HEK293T (cell line): Measurements from ENCODE around the gene ARRB1.

Experiments used
- CTCF ChIA-PET: fragments of 350-600 bp; formaldehyde crosslinking; extraction: SDS; loops from one replicate; lab custom pipeline; 2021; ENCODE audit warnings: antibody characterized with exemption, inconsistent platforms; lab: Yijun Ruan, JAX
- POLR2A ChIA-PET: fragments of 350-600 bp; formaldehyde crosslinking; extraction: SDS; loops from one replicate; lab custom pipeline; 2020; ENCODE audit warnings: antibody characterized with exemption, inconsistent platforms; lab: Yijun Ruan, JAX
- DNase-seq: peaks from one replicate; pipeline ENCODE4 v3.0.0; 2012; ENCODE audit warnings: mixed read lengths; ENCODE audit errors: extremely low spot score
- ARNT ChIP-seq: fragments of 450-650 bp; IDR thresholded peaks from 2 replicates; pipeline ENCODE4 v1.6.1; 2017; ENCODE audit warnings: mild to moderate bottlenecking
- BHLHE40 ChIP-seq: fragments of 450-650 bp; IDR thresholded peaks from 2 replicates; pipeline ENCODE4 v1.6.1; 2016; ENCODE audit warnings: mild to moderate bottlenecking, moderate library complexity, borderline replicate concordance
- CTBP1 ChIP-seq: fragments of 450-650 bp; IDR thresholded peaks from 2 replicates; pipeline ENCODE4 v1.6.1; 2016; ENCODE audit warnings: borderline replicate concordance
- ELF4 ChIP-seq: fragments of 450-650 bp; IDR thresholded peaks from 2 replicates; pipeline ENCODE4 v1.6.1; 2017; ENCODE audit warnings: antibody characterized with exemption
- FOXA1 ChIP-seq: fragments of 450-650 bp; IDR thresholded peaks from 2 replicates; pipeline ENCODE4 v1.6.1; 2016; ENCODE audit warnings: mild to moderate bottlenecking
- FOXK2 ChIP-seq: fragments of 450-650 bp; IDR thresholded peaks from 2 replicates; pipeline ENCODE4 v1.6.1; 2016; ENCODE audit warnings: mild to moderate bottlenecking
- FOXM1 ChIP-seq: fragments of 450-650 bp; IDR thresholded peaks from 2 replicates; pipeline ENCODE4 v1.6.1; 2017; ENCODE audit warnings: mild to moderate bottlenecking, borderline replicate concordance
- HDGF ChIP-seq: fragments of 450-650 bp; IDR thresholded peaks from 2 replicates; pipeline ENCODE4 v1.6.1; 2017; ENCODE audit warnings: antibody characterized with exemption, borderline replicate concordance
- L3MBTL2 ChIP-seq: fragments of 450-650 bp; conservative IDR thresholded peaks from 2 replicates; pipeline ENCODE4 v1.6.1; 2016; ENCODE audit warnings: mild to moderate bottlenecking
- LEF1 ChIP-seq: fragments of 450-650 bp; IDR thresholded peaks from 2 replicates; pipeline ENCODE4 v1.6.1; 2017; ENCODE audit warnings: mild to moderate bottlenecking, borderline replicate concordance
- NFRKB ChIP-seq: fragments of 450-650 bp; IDR thresholded peaks from 2 replicates; pipeline ENCODE4 v1.6.1; 2016; ENCODE audit warnings: mild to moderate bottlenecking, moderate library complexity
- SP1 ChIP-seq: fragments of 450-650 bp; IDR thresholded peaks from 2 replicates; pipeline ENCODE4 v1.6.1; 2017
- SUZ12 ChIP-seq: fragments of 450-650 bp; IDR thresholded peaks from 2 replicates; pipeline ENCODE4 v1.6.1; 2016; ENCODE audit warnings: mild to moderate bottlenecking
- TARDBP ChIP-seq: fragments of 450-650 bp; IDR thresholded peaks from 2 replicates; pipeline ENCODE4 v1.6.1; 2016
- ZNF384 ChIP-seq: fragments of 450-650 bp; IDR thresholded peaks from 2 replicates; pipeline ENCODE4 v1.6.1; 2016
- TF ChIP-seq, protein P1 (sequence below): fragments of 450-650 bp; IDR thresholded peaks from 2 replicates; pipeline ENCODE4 v1.6.1; 2016

Gene ARRB1

DNA sequence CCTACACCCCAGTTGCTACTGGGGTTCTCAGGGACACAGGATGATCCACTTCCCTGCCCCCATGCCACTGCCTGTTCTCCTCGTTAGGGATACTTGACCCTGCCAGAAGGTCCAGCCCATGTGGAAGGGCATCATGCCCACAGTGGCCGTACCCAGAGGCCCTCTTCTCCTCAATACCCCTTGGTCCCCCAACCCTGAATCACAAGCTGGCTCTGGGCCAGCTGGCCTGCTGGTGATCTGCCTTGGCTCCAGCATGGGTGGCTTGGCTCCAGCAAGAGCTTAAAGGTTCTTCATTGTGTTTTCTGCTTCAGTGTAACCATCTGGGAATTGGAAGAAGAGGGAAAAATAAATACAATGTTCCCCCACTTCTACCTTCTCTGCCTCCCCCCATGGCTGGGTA lies 122.0 kb downstream of the ARRB1 start:
- ChIA-PET POLR2A (no interaction called here), CTCF (no interaction called here)
- no peak for DNase-seq
- no peak for TF ChIP-seq NFRKB
- TF ChIP-seq HDGF, result no peak
- TF ChIP-seq ARNT, result no peak
- no peak for TF ChIP-seq FOXA1
- no peak for TF ChIP-seq SUZ12
- TF ChIP-seq FOXM1, result no peak
- no peak for TF ChIP-seq CTBP1
- no peak for TF ChIP-seq BHLHE40
- no peak for TF ChIP-seq LEF1
- no peak for TF ChIP-seq ELF4
- TF ChIP-seq L3MBTL2, result no peak
- no peak for TF ChIP-seq TARDBP
- TF ChIP-seq FOXK2, result no peak
- TF ChIP-seq SP1, result no peak

DNA sequence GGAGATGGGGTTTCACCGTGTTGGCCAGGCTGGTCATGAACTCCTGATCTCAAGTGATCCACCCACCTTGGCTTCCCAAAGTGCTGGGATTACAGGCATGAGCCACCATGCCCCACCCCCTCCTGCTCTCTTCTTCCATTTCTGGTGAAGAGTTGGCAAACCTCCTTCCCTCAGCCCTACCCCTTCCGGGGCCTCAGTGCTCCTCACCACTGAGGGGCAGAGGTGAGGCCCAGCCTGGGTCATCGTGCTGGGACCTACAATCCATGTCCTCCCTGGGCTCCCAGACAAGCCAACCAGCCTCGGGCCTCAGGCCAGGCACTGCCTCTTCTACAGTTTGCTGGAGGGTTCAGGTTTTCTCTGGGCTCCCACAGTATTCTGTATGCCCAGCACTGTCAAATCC lies 125.7 kb downstream of the ARRB1 start:
- DNase-seq, result no peak
- TF ChIP-seq ARNT (no peak), TARDBP (no peak), HDGF (no peak), LEF1 (no peak), FOXK2 (no peak), NFRKB (no peak), L3MBTL2 (no peak), ZNF384 (no peak)
- TF ChIP-seq, protein P1, sequence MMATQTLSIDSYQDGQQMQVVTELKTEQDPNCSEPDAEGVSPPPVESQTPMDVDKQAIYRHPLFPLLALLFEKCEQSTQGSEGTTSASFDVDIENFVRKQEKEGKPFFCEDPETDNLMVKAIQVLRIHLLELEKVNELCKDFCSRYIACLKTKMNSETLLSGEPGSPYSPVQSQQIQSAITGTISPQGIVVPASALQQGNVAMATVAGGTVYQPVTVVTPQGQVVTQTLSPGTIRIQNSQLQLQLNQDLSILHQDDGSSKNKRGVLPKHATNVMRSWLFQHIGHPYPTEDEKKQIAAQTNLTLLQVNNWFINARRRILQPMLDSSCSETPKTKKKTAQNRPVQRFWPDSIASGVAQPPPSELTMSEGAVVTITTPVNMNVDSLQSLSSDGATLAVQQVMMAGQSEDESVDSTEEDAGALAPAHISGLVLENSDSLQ, result no peak
- POLR2A ChIA-PET, result no interaction called here
- CTCF ChIA-PET, result interaction anchor here (1.1 kb wide), 1 partner anchor 11 kb away, joined by 4 read pairs; no protein-coding TSS in a partner anchor

DNA sequence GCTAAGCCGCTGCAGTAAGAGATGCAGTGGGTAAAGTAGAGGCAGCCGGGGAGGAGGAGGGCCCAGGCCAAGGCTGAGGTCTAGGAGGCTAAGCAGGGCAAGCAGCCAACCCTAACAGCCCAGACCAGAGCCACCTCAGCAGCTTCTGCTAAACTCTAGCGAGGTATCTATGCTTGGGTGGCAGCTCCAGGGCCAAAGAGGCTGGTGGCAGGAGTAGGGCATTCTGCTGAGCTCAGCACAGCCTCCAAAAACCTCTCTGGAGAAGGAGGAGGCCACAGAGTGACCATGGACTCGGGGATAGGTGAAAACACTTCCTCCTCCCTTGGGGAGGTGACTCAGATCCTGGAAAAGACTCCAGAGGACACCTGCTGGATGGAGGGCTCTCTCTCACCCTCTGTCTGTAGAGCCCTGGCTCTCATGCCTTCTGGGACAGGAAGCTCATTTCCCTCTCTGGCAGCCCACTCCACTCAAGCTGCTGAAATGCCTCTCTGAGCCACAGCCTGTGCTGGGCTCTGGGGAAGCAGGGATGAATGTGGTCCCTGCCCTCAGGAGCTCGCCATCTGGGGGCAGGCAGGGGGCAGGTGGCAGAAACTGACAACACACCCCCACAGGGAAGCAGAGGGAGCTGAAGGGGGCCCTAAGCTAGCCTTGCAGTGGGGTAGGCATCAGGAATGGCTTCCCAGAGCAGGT lies 127.4 kb downstream of the ARRB1 start:
- TF ChIP-seq ARNT (no peak), ELF4 (no peak)
- POLR2A ChIA-PET, result no interaction called here
- CTCF ChIA-PET, result interaction anchor here (0.8 to 2.4 kb wide), 3 partner anchors 10 to 19 kb away, joined by 3 to 8 read pairs (median 7); no protein-coding TSS in a partner anchor
- DNase-seq, result no peak

DNA sequence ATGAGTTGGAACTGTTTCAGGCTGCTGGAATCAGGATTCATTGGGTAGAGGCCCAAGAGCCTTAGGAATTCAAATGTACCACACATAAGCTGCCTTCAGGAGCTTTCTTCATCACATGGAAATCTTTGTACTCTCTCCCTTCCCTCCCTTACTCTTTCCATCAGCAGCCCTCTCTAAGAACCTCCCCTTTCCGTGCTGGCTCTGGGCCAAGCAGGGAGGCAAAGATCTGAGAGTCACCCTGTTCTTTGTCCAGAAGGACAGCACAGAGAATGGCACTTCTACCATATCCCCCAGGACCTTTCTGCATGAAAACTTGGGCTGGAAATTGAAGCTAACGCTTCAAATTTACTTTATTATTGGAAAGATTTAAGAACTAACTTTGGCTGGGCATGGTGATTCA lies 131.6 kb downstream of the ARRB1 start:
- no peak for DNase-seq
- TF ChIP-seq, protein P1, result no peak
- TF ChIP-seq SP1 (no peak), CTBP1 (no peak), BHLHE40 (no peak), FOXK2 (no peak), SUZ12 (no peak), FOXM1 (no peak), ELF4 (no peak), TARDBP (no peak), HDGF (no peak), ZNF384 (no peak), L3MBTL2 (no peak), NFRKB (no peak), LEF1 (no peak), FOXA1 (no peak), ARNT (no peak)
- ChIA-PET CTCF (interaction anchor here (1.8 kb wide), 1 partner anchor 79 kb away, joined by 5 read pairs; no protein-coding TSS in a partner anchor), POLR2A (no interaction called here)

DNA sequence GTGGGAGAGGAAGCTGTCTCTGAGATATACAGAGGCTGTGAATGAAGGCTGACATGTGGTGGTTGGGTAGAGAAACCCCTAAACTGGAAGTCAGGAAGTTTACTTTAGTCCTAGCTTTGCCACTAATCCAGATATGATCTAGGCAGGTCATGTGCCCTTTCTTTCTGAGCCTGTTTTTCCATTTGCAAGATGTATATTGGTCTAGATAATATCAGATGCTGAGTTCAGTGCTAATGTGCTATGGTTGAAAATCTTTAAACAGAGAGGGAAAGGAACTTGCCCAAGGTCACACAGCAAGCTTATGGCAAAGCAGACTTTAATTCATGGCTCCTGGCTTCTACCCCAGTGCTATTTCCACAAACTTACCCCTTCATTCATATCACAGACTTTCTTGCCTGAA lies 136.6 kb downstream of the ARRB1 start:
- DNase-seq, result no peak
- ChIA-PET CTCF (interaction anchor here (0.8 to 1.8 kb wide), 10 partner anchors 8 to 86 kb away, joined by 3 to 16 read pairs (median 5); no protein-coding TSS in a partner anchor), POLR2A (no interaction called here)
- no peak for TF ChIP-seq FOXK2
- TF ChIP-seq FOXA1, result no peak
- TF ChIP-seq ELF4, result no peak
- TF ChIP-seq CTBP1, result no peak
- no peak for TF ChIP-seq FOXM1
- TF ChIP-seq ARNT, result no peak

DNA sequence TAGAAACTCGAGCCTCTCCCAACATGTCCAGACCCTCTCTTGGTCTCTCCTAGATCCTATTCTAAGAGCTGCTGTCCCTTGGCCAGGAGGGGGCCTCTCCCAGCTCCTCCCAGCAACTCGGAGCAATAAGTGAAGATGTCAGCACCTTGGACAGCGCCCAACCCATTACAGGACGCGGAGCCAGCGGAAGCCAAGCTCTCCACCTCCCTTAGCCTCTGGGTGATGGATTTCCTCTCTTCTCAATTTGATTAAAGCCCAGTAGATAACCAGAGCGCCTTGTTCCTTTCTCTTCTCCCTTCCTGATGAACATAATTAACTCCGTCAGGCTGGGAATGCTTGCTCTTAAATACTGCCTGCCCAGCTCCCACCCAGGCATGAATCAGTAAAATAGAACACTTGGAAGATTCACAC lies 137.0 kb downstream of the ARRB1 start:
- CTCF ChIA-PET, result interaction anchor here (0.5 to 1.8 kb wide), 11 partner anchors 9 to 115 kb away, joined by 3 to 16 read pairs (median 5); no protein-coding TSS in a partner anchor
- TF ChIP-seq ZNF384 (no peak), SP1 (no peak), BHLHE40 (no peak), SUZ12 (no peak), NFRKB (no peak), HDGF (no peak), LEF1 (no peak), ARNT (no peak), FOXA1 (no peak), CTBP1 (no peak), ELF4 (no peak), L3MBTL2 (no peak), FOXK2 (no peak)
- TF ChIP-seq, protein P1, result no peak
- POLR2A ChIA-PET, result no interaction called here
- DNase-seq, result peak; percentile 87
